T-helper 1 cell treated with Interleukin-12 subunit alpha and Interleukin-12 subunit beta and Interleukin-4 antibody, amounts not matched to agents 30 ng/mL and 1 ng/mL, for 36 hours (primary cell): ENCODE measurements around the gene C1orf115. TPM values are rescaled to one million over a fixed set of nuclear protein-coding genes. Genes with fewer than 3 reads are reported as not detected.
"Not testable (repeated sequence)": the region's sequence is repeated elsewhere in the genome, so short reads cannot be mapped to it uniquely, and the experiment has no call there.

Experiments
- intact Hi-C: fragments of 100-400 bp; cut with micrococcal nuclease; formaldehyde crosslinking; loops from one replicate; pipeline ENCODE4 v1.15.1; 2024
- total RNA-seq: library from RNA; stranded (reverse); gene quantifications from 2 replicates; pipeline ENCODE4 v1.2.3, GENCODE V29; 2022

Gene C1orf115
- total RNA-seq, 1 donor from 2014 or later: 0.32 TPM

DNA sequence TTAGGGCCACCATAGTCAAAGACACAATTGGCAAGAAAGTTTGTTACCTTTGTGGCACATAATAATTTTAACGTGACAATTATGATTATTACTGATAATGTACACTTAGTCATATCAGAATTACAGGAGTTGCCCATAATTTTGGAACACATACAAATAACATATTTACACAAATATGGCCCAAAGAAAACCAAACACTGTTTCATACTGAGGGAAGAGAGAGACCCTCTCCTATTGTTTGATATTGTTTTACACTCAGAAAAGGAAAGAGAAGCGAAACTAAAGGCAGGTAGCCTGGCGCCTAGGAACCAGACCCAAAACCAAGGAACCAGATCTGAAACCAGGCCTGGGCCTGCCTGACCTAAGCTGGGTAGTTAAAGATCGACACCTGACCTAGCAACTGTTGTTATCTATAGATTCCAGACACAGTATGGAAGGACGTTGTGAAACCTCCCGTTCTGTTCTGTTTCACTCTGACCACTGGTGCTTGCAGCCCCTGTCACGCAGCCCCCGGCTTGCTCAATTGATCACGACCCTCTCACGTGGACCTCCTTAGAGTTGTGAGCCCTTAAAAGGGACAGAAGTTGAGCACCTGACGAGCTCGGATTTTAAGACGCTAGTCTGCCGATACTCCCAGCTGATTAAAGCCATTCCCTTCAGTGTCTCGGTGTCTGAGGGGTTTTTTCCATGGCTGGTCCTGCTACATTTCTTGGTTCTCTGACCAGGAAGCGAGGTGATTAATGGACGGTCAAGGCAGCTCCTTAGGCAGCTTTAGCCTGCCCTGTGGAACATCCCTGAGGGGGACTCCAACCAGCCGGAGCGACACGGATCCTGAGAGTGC is 27.9 kb downstream of the C1orf115 start:
- intact Hi-C loops: no loop called here

DNA sequence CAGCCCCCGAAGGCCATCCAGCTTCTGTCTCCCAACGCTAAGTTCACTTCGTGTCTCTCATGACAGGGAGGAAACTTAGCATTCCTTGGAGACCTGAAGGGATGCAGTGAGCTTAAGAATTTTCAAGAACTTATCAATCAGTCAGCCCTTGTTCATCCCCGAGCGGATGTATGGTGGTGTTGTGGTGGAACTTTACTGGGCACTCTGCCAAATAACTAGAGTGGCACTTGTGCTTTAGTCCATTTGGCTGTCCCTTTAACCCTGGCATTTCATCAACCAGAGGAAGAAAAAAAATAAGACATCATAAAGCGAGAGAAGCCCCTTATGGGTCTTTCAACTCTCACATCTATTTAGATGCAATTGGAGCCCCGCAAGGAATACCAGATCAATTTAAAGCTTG is 31.1 kb downstream of the C1orf115 start:
- intact Hi-C loops: not testable (repeated sequence)

DNA sequence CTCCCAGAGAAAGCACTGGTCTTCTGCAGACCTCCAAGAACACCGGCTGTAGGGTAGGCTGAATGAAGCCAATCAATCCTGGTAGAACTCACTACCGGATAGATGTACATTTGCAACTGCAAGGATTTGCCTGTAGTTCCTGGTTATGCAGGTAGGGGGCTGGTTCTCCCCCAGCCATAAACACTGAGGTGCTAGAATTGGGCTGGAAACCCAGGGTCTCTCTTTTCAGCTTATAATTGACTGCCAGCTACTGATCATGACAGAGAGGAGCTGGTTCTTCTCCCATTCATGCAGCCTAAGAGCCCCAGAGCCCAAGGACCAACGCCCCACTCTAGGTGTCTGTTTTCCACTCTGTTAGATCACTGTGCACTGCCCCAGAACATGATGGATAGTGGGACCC is 36.5 kb downstream of the C1orf115 start:
- intact Hi-C loops: no loop called here

DNA sequence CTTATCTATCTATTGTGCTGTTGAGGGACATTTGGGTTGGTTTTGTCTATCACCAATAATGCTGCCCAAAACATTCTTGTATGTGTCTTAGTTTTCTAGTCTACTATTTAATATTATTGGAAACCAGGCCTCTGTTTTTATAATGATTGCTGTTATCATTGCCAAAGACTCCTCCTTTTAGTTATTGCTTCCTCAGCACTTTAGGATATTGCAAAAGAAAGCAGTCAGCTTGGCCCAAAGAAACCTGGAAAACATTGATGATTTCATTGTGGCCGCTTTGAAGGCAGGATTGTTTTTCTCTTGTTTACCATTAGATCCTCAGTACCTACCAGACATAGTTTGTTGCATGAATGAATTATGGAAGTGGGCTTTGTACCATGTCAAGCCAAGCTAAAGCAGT is 37.4 kb downstream of the C1orf115 start:
- intact Hi-C loops: no loop called here

DNA sequence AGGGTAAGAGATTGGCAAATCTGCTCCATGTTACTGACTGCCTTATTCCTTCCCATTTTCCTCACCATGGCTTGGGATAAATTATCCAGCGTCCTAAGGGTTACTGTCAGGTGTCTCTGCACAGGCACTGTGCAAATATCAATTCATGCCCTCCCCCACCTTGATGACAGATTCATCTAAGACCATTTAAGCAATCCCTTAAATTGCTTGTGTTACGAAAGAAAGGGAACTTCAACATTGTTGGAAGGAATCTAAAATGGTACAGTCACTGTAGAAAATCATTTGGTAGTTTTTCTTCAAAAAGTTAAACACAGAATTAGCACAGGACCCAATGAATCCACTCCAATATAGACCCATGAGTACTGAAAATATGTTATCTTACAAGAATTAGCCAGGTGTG is 40.3 kb downstream of the C1orf115 start:
- intact Hi-C loops: loop anchor here (5.0 kb wide), 2 partner anchors 683 to 738 kb away; partner anchors contain the start of gene EPRS1

DNA sequence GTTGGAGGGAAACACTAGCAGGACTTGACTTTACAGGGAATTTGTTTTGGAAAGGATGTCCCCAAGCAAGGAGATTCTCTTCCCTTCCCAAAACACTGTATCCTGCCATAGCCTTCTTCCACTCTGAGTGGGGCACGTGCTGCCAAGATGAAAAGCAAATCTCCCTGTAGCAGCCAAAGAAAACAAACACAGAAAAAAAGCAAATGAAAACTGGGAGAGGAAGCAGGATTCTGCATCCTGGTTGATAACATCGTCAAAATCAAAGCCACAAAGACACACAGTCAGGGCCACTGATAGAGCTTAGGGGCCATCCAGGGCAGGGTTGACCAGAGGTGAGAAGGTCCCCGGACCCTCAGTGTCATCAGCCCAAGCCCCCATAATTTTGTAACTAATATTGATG is 42.0 kb downstream of the C1orf115 start:
- intact Hi-C loops: loop anchor here (2.0 to 5.0 kb wide), 4 partner anchors 513 to 895 kb away; partner anchors contain the start of gene EPRS1

DNA sequence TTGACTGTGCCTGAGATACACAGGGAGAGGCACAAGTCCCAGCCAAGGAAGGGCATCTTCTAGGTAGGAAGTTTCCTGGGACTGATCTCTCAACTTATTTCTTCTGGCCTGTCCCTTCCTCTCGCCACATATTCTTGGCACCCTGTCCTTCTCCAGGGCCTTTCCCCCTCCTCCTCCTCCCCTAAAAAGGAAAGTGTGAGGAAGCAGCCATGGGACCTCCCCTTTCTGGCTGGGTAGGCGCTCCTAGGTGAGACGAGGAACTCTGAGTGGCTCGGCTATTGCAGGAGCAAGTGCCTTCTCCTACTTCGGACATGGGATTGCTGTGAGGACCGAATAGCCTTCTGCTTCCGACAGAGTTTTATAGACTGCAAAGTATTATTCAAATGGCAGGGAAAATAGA is 42.5 kb downstream of the C1orf115 start:
- intact Hi-C loops: loop anchor here (1.0 to 5.0 kb wide), 10 partner anchors 42 to 896 kb away; partner anchors contain the start of genes BPNT1, C1orf115, EPRS1 and RAB3GAP2

DNA sequence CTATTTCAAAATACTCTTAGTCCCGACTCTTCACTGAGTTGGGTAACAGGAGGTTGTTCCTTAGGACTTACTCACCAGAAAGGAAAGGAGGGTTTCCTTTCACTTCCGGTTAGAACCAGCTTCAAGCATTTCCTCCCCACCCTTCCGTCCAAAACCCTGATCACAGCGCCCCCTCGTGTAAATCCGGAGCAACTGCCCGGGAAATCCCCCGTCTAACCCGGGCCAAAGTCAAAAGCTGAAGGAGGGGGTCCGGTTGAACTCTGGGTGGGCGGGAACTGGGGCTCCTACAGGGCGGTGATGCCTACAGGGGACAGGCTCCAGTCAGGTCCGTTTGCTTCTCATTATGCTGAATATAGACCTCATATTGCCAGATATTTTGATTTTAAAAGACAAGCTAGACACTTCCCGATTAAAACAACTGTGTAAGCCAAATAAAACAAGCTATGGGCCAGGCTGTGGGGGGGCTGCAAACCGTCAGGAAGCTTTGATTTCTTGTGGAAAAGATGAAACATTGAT is 43.0 kb downstream of the C1orf115 start:
- intact Hi-C loops: loop anchor here (1.0 to 5.0 kb wide), 10 partner anchors 43 to 896 kb away; partner anchors contain the start of genes BPNT1, C1orf115, EPRS1 and RAB3GAP2

DNA sequence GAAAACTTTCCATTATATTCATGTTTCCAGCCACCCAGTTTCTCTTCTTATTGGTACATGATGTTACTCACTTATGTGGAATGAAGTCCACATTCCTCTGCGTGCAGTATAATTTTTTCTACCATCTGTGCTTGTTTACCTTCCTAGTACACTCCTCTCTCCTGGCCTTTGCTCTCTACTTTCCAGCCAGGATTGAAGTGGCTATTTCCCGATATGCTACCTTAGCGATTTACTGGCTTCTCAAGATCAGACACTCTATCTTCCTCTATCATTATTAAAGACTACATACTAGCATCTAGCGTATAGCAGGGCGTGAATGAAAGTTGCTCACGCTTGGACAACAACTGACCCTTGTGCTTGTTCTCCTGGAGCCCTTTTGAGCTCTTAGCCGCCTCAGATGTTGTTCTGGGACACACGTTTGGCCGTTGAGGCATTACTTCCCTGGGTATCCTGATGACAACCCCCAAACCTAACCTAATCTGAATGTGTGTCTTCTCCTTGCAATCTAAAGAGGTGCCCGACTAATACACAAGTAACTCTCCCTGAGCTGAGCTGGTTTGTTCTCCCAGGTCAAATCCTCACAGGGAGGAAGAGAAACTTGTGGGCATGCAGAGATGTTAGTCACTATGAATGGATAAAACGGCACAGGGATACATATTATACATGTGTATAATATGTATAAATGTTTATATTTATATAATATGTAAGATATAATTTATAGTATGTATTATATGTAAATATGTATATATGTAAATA is 44.6 kb downstream of the C1orf115 start:
- intact Hi-C loops: loop anchor here (5.0 kb wide), 2 partner anchors 687 to 742 kb away; partner anchors contain the start of gene EPRS1

DNA sequence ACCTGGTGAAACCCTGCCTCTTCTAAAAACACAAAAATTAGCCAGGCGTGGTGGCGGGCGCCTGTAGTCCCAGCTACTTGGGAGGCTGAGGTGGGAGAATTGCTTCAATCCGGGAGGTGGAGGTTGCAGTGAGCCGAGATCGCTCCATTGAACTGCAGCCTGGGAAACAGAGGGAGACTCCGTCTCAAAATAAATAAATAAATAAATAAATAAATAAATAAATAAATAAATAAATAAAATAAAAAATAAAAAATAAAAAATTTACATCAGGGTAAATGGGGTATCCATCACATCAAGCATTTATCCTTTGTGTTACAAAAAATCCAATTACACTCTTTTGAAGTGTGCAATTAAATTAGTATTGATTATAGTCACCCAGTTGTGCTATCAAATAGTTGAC is 46.1 kb downstream of the C1orf115 start:
- intact Hi-C loops: not testable (repeated sequence)

DNA sequence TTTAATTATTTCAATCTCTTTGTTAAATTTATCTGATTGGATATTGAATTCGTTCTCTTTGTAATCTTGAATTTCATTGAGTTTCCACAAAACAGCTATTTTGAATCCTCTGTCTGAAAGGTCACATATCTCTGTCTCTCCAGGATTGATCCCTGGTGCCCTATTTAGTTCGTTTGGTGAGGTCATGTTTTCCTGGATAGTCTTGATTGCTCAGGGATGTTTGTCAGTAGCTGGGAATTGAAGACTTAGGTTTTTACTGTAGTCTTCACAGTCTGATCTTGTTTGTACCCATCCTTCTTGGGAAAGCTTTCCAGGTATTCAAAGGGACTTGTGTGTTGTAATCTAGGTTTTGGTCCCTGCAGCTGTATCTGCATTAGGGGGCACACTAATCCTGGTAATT is 51.2 kb downstream of the C1orf115 start:
- intact Hi-C loops: no loop called here

DNA sequence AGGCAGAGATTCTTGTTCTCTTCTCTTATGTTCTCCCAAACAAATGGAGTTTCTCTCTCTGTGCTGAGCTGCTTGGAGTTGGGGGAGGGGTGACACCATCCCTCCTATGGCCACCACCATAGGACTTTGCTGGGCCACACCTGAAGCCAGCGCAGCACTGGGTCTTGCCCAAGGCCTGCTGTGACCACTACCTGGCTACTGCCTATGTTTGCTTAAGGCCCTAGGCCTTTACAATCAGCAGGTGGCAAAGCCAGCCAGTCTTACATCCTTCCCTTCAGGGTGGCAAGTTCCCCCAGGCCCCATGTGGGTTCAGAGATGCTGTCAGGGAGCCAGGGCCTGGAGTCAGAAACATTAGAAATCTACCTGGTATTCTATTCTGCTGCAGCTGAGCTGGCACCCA is 51.7 kb downstream of the C1orf115 start:
- intact Hi-C loops: no loop called here

DNA sequence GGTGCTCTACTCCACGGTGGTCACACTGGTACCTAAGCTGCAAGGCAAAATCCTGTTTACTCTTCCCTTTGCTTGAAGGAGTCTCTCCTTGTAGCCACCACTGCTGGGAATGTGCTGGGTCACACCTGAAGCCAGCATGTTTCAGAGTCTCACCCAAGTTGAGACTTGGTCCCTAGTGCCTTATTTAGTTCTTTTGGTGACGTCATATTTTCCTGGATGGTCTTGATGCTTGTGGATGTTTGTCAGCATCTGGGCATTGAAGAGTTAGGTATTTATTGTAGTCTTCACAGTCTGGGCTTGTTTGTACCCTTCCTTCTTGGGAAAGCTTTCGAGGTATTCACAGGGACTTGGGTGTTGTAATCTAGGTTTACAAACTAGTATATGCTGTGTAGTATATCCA is 52.4 kb downstream of the C1orf115 start:
- intact Hi-C loops: no loop called here

DNA sequence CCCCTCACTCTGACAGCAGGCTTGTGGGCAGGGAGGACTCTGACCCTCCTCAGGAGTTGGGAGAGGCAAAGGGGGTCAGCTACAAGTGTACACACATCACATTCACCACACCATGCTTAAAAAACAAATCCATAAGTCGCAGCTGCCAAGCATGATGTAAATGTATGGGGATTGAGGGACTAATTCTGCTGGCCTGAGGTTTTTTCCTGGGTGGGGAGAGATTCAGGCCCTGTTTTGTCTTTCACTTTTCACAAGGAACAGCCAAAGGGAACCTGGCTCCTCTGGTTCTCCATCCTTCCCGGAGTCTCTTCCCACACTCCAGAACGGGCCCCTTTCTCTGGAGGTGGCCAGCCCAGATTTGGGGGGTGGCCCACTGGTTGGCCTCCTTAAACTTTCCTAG is 56.7 kb downstream of the C1orf115 start:
- intact Hi-C loops: no loop called here

DNA sequence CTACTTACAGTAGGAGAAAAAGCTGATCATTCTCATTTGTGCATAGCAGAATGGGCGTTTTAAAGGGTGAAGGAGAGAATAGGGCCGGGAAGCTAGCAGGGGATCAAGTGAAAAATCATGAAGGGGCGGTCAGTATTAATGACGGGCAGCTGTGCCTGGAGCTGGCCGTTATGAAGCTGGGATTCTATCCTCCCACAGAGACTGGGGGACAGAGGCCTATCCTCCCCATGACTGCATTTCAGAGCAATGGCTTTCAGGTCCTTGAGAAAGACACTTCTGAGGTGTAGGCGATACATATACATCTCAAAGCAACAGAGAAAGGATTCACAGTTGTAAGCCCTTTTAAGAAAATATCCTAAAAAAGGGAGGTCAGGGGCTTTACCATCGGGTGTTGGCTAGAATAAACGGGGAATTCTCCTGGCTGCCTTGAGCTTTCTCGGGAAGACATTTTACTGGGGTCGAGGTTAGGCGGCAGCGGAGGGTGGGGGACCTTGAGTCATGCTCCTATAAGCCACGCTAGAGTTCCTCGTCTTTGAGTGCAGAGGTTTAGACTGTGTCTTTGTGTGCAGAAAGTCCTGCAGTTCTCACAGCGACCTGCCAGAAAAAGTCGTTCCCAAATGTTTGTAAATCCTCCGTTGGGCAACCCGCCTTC is 57.4 kb downstream of the C1orf115 start:
- intact Hi-C loops: no loop called here

DNA sequence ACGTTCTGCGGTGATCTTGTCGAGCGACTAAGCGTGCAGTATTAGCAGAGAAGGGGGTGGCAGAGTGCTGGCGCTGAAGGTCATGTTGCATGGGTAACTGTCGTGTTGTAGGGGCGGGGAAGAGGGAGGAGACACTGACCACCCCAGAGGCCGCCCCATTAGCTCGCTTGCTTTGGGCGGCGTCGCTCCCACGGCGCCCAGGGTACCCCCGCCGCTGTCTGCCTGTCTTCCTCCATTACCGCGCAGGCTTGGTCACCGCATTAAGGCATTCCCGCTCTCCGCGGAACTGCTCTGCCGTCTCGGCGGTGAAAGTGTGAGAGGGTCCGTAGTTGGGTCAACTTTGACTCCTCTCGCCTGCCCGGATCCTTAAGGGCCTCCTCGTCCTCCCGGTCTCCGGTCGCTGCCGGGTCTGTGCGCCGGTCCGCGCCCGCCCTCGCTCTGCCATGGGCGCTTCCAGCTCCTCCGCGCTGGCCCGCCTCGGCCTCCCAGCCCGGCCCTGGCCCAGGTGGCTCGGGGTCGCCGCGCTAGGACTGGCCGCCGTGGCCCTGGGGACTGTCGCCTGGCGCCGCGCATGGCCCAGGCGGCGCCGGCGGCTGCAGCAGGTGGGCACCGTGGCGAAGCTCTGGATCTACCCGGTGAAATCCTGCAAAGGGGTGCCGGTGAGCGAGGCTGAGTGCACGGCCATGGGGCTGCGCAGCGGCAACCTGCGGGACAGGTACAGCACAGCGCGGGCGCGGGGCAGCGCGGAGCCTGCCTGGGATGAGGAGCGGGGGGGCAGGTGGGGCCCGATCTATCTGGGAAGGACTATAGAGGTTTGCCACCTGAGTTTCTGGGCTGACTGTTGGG is 58.1 kb downstream of the C1orf115 start, which contains the start of gene MTARC2:
TSS of gene MTARC2 (plus strand) at position 234 of the 846 bp plus-strand sequence. CDS start at position 444, 210 bp downstream.
- intact Hi-C loops: no loop called here
